GM12878 (cell line): ENCODE results near the gene TRPM6. TPM values are rescaled to one million over a fixed set of nuclear protein-coding genes. Genes with fewer than 3 reads are reported as not detected.
A peak's percentile ranks its signal among the peaks of the same experiment; 100 is the strongest.

ENCODE experiments used
- ATF7 ChIP-seq: fragments of 450-650 bp; IDR thresholded peaks from 2 replicates; pipeline ENCODE4 v1.6.1; 2016; ENCODE audit warnings: low read depth, mild to moderate bottlenecking
- CTCF ChIP-seq, 3 experiments: IDR thresholded peaks in 2 of 3; conservative IDR thresholded peaks in 1 of 3; 2 replicates each; pipeline ENCODE4 v1.5.1; 2011; ENCODE audit warnings: low read depth in 3 of 3, low read length in 3 of 3, mild to moderate bottlenecking in 3 of 3, control low read depth in 2 of 3, moderate library complexity in 2 of 3, inconsistent platforms in 1 of 3, mixed read lengths in 1 of 3; ENCODE audit not compliant: control insufficient read depth in 2 of 3, insufficient read depth in 1 of 3; ENCODE audit errors: extremely low read depth in 1 of 3
- E2F8 ChIP-seq: fragments of 450-650 bp; IDR thresholded peaks from 2 replicates; pipeline ENCODE4 v1.6.1; 2018; ENCODE audit warnings: mild to moderate bottlenecking, low read depth, moderate library complexity; ENCODE audit not compliant: partially characterized antibody
- EED ChIP-seq: sonication (generic); IDR thresholded peaks from 2 replicates; pipeline ENCODE4 v1.6.1; 2016; ENCODE audit warnings: antibody characterized with exemption, low read depth
- EP300 ChIP-seq, 2 experiments: fragments of 150-350 bp in 1 of 2; IDR thresholded peaks; 2 replicates each; pipeline ENCODE4 v1.6.1; 2011 to 2012; ENCODE audit warnings: low read depth in 2 of 2, low read length in 2 of 2, borderline replicate concordance in 1 of 2, improper control_type of control experiment in 1 of 2, inconsistent platforms in 1 of 2; ENCODE audit not compliant: control insufficient read depth in 1 of 2
- HDAC6 ChIP-seq: fragments of 200-600 bp; sonication (generic); IDR thresholded peaks from one replicate; pipeline ENCODE4 v1.8.0; 2017; ENCODE audit warnings: antibody characterized with exemption; ENCODE audit not compliant: unreplicated experiment
- IRF4 ChIP-seq: IDR thresholded peaks from 2 replicates; pipeline ENCODE4 v1.6.1; 2011; ENCODE audit warnings: low read depth, low read length
- MEF2A ChIP-seq: IDR thresholded peaks from 2 replicates; pipeline ENCODE4 v1.6.1; 2011; ENCODE audit warnings: low read depth, mild to moderate bottlenecking, low read length, moderate library complexity; ENCODE audit not compliant: insufficient read depth
- MEF2B ChIP-seq: fragments of 450-650 bp; IDR thresholded peaks from 2 replicates; pipeline ENCODE4 v1.6.1; 2018; ENCODE audit warnings: mild to moderate bottlenecking, moderate library complexity; ENCODE audit not compliant: partially characterized antibody, poor library complexity, severe bottlenecking
- MLLT1 ChIP-seq: fragments of 450-650 bp; IDR thresholded peaks from 2 replicates; pipeline ENCODE4 v1.6.1; 2016; ENCODE audit warnings: mild to moderate bottlenecking
- NFIC ChIP-seq: IDR thresholded peaks from 2 replicates; pipeline ENCODE4 v1.6.1; 2012; ENCODE audit warnings: low read depth, mild to moderate bottlenecking, inconsistent platforms, low read length, moderate library complexity
- NFYA ChIP-seq: IDR thresholded peaks from 2 replicates; pipeline ENCODE4 v1.6.1; 2011; ENCODE audit warnings: low read depth, mild to moderate bottlenecking, low read length, improper control_type of control experiment, borderline replicate concordance
- NFYB ChIP-seq: IDR thresholded peaks from 2 replicates; pipeline ENCODE4 v1.6.1; 2011; ENCODE audit warnings: low read depth, mild to moderate bottlenecking, low read length, improper control_type of control experiment, moderate library complexity; ENCODE audit not compliant: insufficient read depth
- SKIL ChIP-seq: fragments of 450-650 bp; IDR thresholded peaks from 2 replicates; pipeline ENCODE4 v1.6.1; 2017; ENCODE audit warnings: mild to moderate bottlenecking, low read depth, inconsistent platforms; ENCODE audit not compliant: poor library complexity, severe bottlenecking
- SMC3 ChIP-seq: IDR thresholded peaks from 2 replicates; pipeline ENCODE4 v1.6.1; 2011; ENCODE audit warnings: low read length, improper control_type of control experiment, borderline replicate concordance
- ZBTB4 ChIP-seq: fragments of 450-650 bp; formaldehyde crosslinking; IDR thresholded peaks from 2 replicates; pipeline ENCODE4 v1.4.0; 2022; ENCODE audit warnings: mild to moderate bottlenecking, moderate library complexity
- polyA plus RNA-seq, 11 experiments: library from polyadenylated mRNA; depleted of rRNA in 4 of 11; unstranded in 6 of 11; stranded (reverse) in 5 of 11; fragments of >200 nt; fragmentation: Nextera tagmentation in 4 of 11; fragmentation: Illumina TruSeq in 1 of 11; extraction: Ambion mirVana in 4 of 11; extraction: Trizol in 1 of 11; gene quantifications; 1 replicate in 1 of 11; 2 replicates in 10 of 11; pipeline versions ENCODE4 v1.2.1 to v1.2.3, GENCODE V29; 2011 to 2016; ENCODE audit warnings: inconsistent platforms in 2 of 11, missing spikeins in 2 of 11, low read depth in 1 of 11
- total RNA-seq, 4 experiments: library from RNA; depleted of rRNA in 3 of 4; stranded (reverse); fragments of >200 nt in 3 of 4; fragmentation: Illumina TruSeq in 1 of 4; extraction: Trizol in 1 of 4; gene quantifications; 2 replicates each; pipeline versions ENCODE4 v1.2.1 to v1.2.3, GENCODE V29; 2013 to 2021

TRPM6 gene
- total and polyA plus RNA-seq, 10 of the 15 experiments (the other 5 are each of a cell fraction or from before 2014, with no cell fraction given), result under 0.01 to 0.34 (median 0.05) TPM; not detected in 1

GRCh38 chr9:74772121-74772520 is 115.6 kb downstream of the TRPM6 start (continued):
- TF ChIP-seq NFYA (no peak), IRF4 (peak; percentile 64; the same call in 1 of the 2 replicates), MEF2B (no peak), ZBTB4 (CRISPR knock-in tag) (no peak), EP300 (IDR thresholded peaks at IDR 0.05; ENCODE audit: borderline replicate concordance in 1 of 2, control insufficient read depth in 1 of 2, low read depth in 2 of 2, low read length in 2 of 2) (0 out of 4 replicates have a peak, but pooled peaks of 1 of the 2 experiments have one; percentile 29), NFYB (no peak), MEF2A (0 out of 2 replicates have a peak, but pooled peaks have one; percentile 23), NFIC (peak; percentile 62), E2F8 (no peak), MLLT1 (no peak), EED (no peak), SKIL (no peak), SMC3 (no peak), HDAC6 (no peak), CTCF (IDR thresholded peaks at IDR 0.05 in 2 of 3, conservative IDR thresholded peaks at IDR 0.05 in 1 of 3; ENCODE audit: control insufficient read depth in 2 of 3, extremely low read depth in 1 of 3, insufficient read depth in 1 of 3, low read depth in 3 of 3, low read length in 3 of 3) (no peak), ATF7 (no peak)
